HEK293T (cell line): Measurements from ENCODE around the gene IQSEC2.

Source experiments
- CTCF ChIA-PET: fragments of 350-600 bp; formaldehyde crosslinking; extraction: SDS; loops from one replicate; lab custom pipeline; 2021; ENCODE audit warnings: antibody characterized with exemption, inconsistent platforms; lab: Yijun Ruan, JAX
- POLR2A ChIA-PET: fragments of 350-600 bp; formaldehyde crosslinking; extraction: SDS; loops from one replicate; lab custom pipeline; 2020; ENCODE audit warnings: antibody characterized with exemption, inconsistent platforms; lab: Yijun Ruan, JAX
- DNase-seq: peaks from one replicate; pipeline ENCODE4 v3.0.0; 2012; ENCODE audit warnings: mixed read lengths; ENCODE audit errors: extremely low spot score
- ARNT ChIP-seq: fragments of 450-650 bp; IDR thresholded peaks from 2 replicates; pipeline ENCODE4 v1.6.1; 2017; ENCODE audit warnings: mild to moderate bottlenecking
- BHLHE40 ChIP-seq: fragments of 450-650 bp; IDR thresholded peaks from 2 replicates; pipeline ENCODE4 v1.6.1; 2016; ENCODE audit warnings: mild to moderate bottlenecking, moderate library complexity, borderline replicate concordance
- CTBP1 ChIP-seq: fragments of 450-650 bp; IDR thresholded peaks from 2 replicates; pipeline ENCODE4 v1.6.1; 2016; ENCODE audit warnings: borderline replicate concordance
- ELF4 ChIP-seq: fragments of 450-650 bp; IDR thresholded peaks from 2 replicates; pipeline ENCODE4 v1.6.1; 2017; ENCODE audit warnings: antibody characterized with exemption
- FOXA1 ChIP-seq: fragments of 450-650 bp; IDR thresholded peaks from 2 replicates; pipeline ENCODE4 v1.6.1; 2016; ENCODE audit warnings: mild to moderate bottlenecking
- FOXK2 ChIP-seq: fragments of 450-650 bp; IDR thresholded peaks from 2 replicates; pipeline ENCODE4 v1.6.1; 2016; ENCODE audit warnings: mild to moderate bottlenecking
- FOXM1 ChIP-seq: fragments of 450-650 bp; IDR thresholded peaks from 2 replicates; pipeline ENCODE4 v1.6.1; 2017; ENCODE audit warnings: mild to moderate bottlenecking, borderline replicate concordance
- HDGF ChIP-seq: fragments of 450-650 bp; IDR thresholded peaks from 2 replicates; pipeline ENCODE4 v1.6.1; 2017; ENCODE audit warnings: antibody characterized with exemption, borderline replicate concordance
- L3MBTL2 ChIP-seq: fragments of 450-650 bp; conservative IDR thresholded peaks from 2 replicates; pipeline ENCODE4 v1.6.1; 2016; ENCODE audit warnings: mild to moderate bottlenecking
- LEF1 ChIP-seq: fragments of 450-650 bp; IDR thresholded peaks from 2 replicates; pipeline ENCODE4 v1.6.1; 2017; ENCODE audit warnings: mild to moderate bottlenecking, borderline replicate concordance
- NFRKB ChIP-seq: fragments of 450-650 bp; IDR thresholded peaks from 2 replicates; pipeline ENCODE4 v1.6.1; 2016; ENCODE audit warnings: mild to moderate bottlenecking, moderate library complexity
- SP1 ChIP-seq: fragments of 450-650 bp; IDR thresholded peaks from 2 replicates; pipeline ENCODE4 v1.6.1; 2017
- SUZ12 ChIP-seq: fragments of 450-650 bp; IDR thresholded peaks from 2 replicates; pipeline ENCODE4 v1.6.1; 2016; ENCODE audit warnings: mild to moderate bottlenecking
- TARDBP ChIP-seq: fragments of 450-650 bp; IDR thresholded peaks from 2 replicates; pipeline ENCODE4 v1.6.1; 2016
- ZNF384 ChIP-seq: fragments of 450-650 bp; IDR thresholded peaks from 2 replicates; pipeline ENCODE4 v1.6.1; 2016
- TF ChIP-seq, protein P1 (sequence below): fragments of 450-650 bp; IDR thresholded peaks from 2 replicates; pipeline ENCODE4 v1.6.1; 2016

The IQSEC2 gene

DNA sequence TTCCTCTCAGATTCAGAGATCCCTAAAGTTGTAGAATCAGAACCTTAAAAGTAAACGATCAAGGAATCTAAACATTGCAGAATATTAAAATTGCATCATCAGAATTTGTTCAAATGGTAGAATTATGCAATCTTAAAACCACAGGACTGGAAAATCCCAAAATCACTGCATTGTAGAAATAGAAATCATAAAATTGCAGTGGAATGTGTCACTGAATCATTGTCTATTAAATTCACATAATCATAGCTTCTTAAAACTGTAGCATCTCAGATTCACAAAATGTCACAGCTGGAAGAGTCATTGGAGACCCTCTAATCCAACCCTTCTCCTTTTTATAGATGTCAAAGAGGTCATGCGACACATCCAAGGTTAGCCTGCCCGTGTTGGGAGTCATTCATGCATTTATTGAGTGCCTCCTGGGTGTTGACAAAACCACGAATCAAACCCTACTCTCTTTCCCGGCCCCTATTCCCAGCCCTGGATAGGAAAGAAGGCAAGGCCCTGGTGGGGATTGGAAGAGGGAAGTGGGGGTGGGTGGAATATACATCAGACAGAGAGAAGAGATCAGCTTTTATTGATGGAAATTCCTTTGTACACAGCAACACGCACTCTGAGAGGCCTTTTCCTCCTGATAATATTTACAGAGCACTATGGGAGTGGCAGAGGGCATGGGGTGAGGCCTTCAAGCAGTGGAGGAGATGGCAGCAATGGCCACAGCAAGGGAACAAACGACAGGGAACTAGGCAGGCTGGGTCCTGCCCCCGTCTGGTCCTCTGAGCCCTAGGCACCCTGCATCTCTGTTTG lies 15.4 kb downstream of the IQSEC2 start:
- CTCF ChIA-PET, result no interaction called here
- no peak for TF ChIP-seq ARNT
- TF ChIP-seq FOXK2, result no peak
- TF ChIP-seq, protein P1, sequence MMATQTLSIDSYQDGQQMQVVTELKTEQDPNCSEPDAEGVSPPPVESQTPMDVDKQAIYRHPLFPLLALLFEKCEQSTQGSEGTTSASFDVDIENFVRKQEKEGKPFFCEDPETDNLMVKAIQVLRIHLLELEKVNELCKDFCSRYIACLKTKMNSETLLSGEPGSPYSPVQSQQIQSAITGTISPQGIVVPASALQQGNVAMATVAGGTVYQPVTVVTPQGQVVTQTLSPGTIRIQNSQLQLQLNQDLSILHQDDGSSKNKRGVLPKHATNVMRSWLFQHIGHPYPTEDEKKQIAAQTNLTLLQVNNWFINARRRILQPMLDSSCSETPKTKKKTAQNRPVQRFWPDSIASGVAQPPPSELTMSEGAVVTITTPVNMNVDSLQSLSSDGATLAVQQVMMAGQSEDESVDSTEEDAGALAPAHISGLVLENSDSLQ, result no peak
- TF ChIP-seq NFRKB, result no peak
- no peak for TF ChIP-seq TARDBP
- no peak for TF ChIP-seq ELF4
- TF ChIP-seq SP1, result no peak
- TF ChIP-seq ZNF384, result no peak
- TF ChIP-seq L3MBTL2, result no peak
- no peak for TF ChIP-seq HDGF
- TF ChIP-seq SUZ12, result no peak
- POLR2A ChIA-PET, result no interaction called here
- DNase-seq, result no peak

- CTCF ChIA-PET, result interaction anchor here (0.6 to 1.0 kb wide), 2 partner anchors 13 to 20 kb away, joined by 3 to 10 read pairs; no protein-coding TSS in a partner anchor
- POLR2A ChIA-PET, result interaction anchor here (0.8 to 1.2 kb wide), 2 partner anchors 18 to 38 kb away, joined by 3 to 5 read pairs; partner anchors contain the start of genes IQSEC2 and KDM5C
- DNase-seq, result no peak
- TF ChIP-seq CTBP1, result no peak
- no peak for TF ChIP-seq NFRKB
- TF ChIP-seq SUZ12, result no peak
- no peak for TF ChIP-seq FOXA1
- no peak for TF ChIP-seq LEF1
- TF ChIP-seq, protein P1, result no peak
- no peak for TF ChIP-seq SP1
- TF ChIP-seq L3MBTL2, result no peak
- no peak for TF ChIP-seq BHLHE40
- no peak for TF ChIP-seq FOXK2
- no peak for TF ChIP-seq ZNF384
- no peak for TF ChIP-seq ARNT
- no peak for TF ChIP-seq HDGF
- no peak for TF ChIP-seq FOXM1
- TF ChIP-seq TARDBP, result no peak
- no peak for TF ChIP-seq ELF4
Measured at GRCh38 chrX:53263597-53264094, 17.7 kb downstream of the IQSEC2 start.

- ChIA-PET CTCF (interaction anchor here (0.6 to 1.0 kb wide), 2 partner anchors 14 to 21 kb away, joined by 3 to 10 read pairs; no protein-coding TSS in a partner anchor), POLR2A (interaction anchor here (0.8 to 1.2 kb wide), 2 partner anchors 19 to 38 kb away, joined by 3 to 5 read pairs; partner anchors contain the start of genes IQSEC2 and KDM5C)
- no peak for TF ChIP-seq SP1
- TF ChIP-seq HDGF, result no peak
- TF ChIP-seq, protein P1, result no peak
- no peak for TF ChIP-seq ARNT
- no peak for TF ChIP-seq FOXM1
- no peak for TF ChIP-seq NFRKB
- no peak for TF ChIP-seq SUZ12
- TF ChIP-seq LEF1, result no peak
- TF ChIP-seq FOXA1, result no peak
- no peak for TF ChIP-seq CTBP1
- no peak for TF ChIP-seq ZNF384
- no peak for TF ChIP-seq L3MBTL2
- TF ChIP-seq FOXK2, result no peak
- no peak for TF ChIP-seq ELF4
- TF ChIP-seq BHLHE40, result no peak
- TF ChIP-seq TARDBP, result no peak
- no peak for DNase-seq
Measured at GRCh38 chrX:53262918-53263394, 18.4 kb downstream of the IQSEC2 start.

DNA sequence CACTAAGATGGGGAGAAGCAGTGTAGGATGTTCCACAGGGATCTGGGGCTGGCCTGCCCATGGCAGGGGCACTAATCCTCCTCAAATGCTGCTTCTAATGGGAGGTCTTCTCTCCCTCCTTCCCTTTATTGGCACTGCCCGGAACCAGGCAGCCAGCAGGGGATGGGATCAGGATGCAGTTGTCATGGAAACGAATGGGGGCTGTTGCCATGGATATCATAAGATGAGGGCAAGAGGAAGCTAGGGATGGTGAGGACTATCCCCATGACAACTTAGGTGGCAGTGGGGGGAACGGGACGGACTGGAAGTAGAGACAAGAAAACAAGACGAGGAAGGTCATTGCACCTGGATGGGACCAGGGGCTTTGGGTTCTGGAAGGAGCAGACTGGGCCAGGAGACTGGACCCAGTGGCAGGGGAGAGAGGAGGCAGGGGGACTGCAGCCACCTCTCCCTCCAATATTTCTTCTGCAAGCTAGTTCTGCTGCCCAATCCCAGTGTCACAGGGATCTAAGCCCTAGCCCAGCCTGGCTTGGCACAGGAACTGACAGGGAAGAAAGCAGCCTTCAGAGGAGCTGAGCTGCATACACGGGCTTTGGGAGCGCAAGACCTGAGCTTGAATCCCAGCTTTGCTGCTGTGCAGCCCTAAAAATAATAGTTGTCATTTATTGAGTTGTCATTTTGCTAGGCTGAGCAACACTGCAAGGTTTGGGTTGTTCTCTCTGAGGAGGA lies 19.0 kb downstream of the IQSEC2 start:
- no peak for DNase-seq
- POLR2A ChIA-PET, result interaction anchor here (1.2 to 1.4 kb wide), 2 partner anchors 19 to 37 kb away, joined by 3 to 5 read pairs; partner anchors contain the start of genes IQSEC2 and KDM5C
- CTCF ChIA-PET, result interaction anchor here (1.0 kb wide), 1 partner anchor 21 kb away, joined by 3 read pairs; no protein-coding TSS in a partner anchor
- TF ChIP-seq BHLHE40 (no peak), SP1 (no peak), LEF1 (no peak), NFRKB (no peak), SUZ12 (no peak), CTBP1 (no peak), ELF4 (no peak), HDGF (no peak), ARNT (no peak), ZNF384 (no peak), FOXA1 (no peak), L3MBTL2 (no peak), TARDBP (no peak), FOXK2 (no peak), FOXM1 (no peak)
- TF ChIP-seq, protein P1, result no peak
